Stimulated activated CD8-positive, alpha-beta memory T cell treated with anti-CD3 and anti-CD28 coated beads, Interleukin-15, amount 100 ng/mL, for 1 hour (primary cell): ENCODE results near the gene SLC24A3.

Source experiments
- DNase-seq: peaks from one replicate; pipeline ENCODE4 v3.0.0-alpha.2; 2020; ENCODE audit warnings: low read depth

The SLC24A3 gene

DNA sequence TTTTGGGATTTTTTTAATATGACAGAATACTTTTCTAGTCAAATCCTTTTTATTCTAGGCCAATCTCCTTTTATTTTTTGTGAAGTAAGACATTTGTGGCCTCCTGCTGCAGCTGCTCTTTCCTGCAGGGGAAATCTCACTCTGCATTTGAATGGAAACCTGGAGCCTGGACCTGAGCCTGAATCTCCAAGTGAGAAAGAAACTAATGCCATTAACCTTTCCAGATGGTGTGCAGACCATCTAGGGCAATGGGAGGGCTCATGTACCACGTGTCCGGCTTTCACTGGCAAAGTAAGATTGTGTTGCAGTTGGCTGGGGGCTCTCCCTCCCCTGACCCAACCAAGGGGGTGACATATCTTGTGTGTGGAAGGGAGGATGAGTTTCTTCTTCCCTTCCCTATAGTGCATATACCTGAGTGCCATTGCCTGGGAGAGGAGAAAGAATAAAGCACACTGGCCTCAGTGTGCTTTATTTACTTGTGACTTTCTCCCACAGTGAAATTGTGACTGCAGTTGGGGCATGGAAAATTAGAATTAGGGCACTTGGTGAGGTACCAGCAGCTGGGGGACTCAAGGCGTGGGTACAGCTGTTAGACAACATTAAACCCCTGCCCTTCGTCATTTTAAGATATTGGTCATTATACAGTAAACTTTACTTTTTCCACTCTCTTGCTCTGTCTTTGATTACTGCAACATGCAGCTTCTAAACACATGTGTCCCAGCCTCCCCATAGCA is 385.8 kb downstream of the SLC24A3 start:
- no peak for DNase-seq

DNA sequence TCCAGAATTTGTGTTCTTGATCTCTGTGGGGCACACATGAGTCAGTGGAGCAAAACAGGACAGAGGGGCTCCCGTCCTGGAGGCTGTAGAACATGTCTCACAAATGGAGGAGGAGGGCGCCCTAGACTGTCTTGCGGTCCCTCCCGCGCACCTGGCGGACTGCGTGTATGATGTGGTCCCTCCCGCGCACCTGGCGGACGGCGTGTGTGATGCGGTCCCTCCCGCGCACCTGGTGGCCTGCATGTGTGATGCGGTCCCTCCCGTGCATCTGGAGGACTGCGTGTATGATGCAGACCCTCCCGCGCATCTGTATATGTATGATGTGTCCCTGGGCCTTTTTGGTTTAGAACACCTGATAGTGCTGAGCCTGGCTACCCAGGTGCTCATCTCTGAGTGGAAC is 386.8 kb downstream of the SLC24A3 start:
- DNase-seq, result no peak

DNA sequence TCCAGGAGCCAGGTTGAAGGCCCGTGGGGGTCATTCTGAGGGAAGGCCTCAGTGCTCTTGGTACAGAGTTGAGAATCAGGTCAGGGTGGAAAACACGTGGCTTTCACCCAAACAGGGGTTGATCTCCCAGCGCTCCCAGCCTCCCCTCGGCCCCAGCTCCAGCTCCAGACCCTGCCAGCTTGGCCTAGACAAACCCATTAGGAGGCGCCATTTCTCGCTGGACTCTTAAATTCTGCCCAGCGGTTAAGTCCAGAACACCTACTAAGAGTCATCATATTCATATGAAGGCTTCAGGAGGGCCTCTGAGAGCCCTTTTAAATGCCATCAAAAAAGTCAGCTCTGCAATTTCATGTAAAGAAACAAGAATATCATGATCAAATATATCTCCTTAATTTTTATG is 387.6 kb downstream of the SLC24A3 start:
- DNase-seq, result no peak

DNA sequence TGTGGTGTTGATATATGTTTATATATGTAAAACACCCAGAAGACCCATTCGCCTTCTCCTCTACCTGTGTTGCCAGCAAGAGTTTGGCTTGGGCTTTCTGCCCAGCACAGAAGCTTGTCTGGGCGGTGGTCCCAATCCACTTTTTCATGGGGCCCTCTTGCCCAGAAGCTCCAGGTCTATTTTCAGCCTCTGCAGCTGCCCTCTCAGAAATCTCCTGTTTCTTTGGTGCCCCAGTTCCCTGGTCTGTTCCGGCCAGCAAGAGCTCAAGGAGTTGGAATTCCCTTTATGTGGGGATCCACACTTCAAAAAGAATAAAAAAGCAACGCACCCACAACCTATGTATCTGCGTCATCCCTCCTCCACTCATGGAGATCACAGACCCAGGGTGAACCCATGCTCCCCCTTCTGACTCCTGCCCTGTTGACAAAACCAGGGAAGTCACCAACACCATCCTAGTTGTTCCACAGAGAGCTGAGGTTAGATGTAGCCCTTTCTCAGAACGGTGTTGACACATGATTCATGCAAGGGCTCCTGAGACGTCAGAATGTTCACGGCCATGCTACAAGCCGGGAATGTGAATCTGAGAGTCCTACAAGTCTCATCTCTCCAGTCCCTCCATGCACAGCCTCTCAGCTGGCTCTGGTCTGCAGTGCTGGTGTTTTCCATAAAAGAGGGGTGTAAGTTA is 388.8 kb downstream of the SLC24A3 start:
- DNase-seq, result no peak

DNA sequence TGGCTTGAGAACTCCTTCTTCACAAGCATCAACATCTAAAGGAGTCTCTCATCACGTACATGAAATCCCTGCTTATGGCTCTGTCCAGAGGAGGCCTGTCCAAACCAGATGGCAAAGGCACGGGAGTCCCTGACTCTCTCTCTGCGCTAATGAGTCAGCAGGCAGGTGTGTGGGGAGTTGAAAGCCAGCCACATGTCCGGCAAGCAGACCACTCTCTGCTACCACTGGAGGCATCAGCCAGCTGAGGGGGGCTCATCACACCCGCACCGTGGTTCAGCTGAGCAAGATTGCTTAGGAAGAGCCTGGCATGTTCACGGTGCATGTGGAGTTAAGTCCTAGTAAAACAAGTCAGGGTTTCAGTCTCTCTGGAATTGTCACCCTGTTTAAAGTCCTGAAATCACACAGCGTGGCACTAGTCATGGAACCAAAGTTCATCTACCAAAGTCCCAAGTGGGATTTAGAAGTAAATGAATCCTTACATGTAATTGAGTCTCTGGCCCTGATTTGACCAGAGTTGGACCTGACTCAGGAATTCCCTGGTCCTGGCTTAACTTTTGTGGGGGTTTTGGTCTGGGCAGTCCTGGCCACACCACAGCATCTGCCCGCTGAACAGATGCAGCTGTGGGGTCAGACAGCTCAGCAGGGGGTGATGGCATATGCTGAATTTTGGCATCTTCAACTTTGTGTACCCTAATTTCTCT is 390.4 kb downstream of the SLC24A3 start:
- DNase-seq, result no peak

DNA sequence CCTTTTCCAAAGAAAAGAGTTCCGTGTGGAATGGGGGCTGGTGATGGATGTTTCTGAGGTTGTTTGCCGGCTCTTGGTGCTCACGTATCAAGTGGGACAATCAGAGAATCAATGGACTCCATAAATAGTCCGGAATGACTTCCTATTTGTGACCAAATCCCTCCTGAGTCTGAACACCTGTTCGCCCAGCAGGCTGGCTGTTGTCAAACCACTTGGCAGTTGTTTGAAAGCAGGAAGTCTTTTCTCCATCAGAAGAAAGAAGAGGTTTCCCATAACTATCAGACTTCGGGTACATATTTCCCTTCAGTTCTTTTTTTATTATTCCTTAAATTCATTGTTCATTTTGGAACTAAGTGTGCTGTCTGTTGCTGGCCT is 390.9 kb downstream of the SLC24A3 start:
- DNase-seq, result no peak

DNA sequence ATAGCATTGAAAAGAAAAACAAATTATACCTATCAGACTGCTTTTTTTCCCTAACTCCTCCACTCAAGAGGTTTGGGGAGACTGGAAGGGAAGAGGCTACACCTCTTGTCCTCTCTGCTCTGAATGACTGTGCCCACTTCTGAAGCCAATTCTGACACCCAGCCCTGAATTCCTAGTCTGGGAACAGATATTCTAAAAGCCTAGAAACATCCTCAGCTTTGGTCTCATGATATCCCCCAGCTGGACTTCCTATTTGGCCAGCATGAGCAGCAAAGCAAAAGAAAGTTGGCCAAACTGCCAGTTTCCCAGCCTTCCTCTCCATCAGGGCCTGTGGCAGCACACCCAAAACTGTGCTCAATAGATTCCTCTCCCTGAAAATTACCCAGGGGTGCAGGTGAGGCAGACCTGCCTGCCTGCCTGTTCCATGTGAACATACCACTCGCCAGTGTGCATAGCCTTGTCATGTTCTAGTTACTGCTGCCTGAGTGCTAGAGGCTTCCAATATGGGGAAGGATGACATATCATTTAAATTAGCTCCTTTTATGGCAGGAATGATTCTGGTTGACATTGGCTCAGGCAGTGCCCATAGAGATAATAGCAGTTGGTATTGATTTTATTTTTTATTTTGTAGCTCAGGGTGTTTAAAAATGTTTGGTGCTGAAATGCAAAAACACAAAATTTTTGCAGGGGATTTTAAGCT is 393.5 kb downstream of the SLC24A3 start:
- DNase-seq, result no peak

DNA sequence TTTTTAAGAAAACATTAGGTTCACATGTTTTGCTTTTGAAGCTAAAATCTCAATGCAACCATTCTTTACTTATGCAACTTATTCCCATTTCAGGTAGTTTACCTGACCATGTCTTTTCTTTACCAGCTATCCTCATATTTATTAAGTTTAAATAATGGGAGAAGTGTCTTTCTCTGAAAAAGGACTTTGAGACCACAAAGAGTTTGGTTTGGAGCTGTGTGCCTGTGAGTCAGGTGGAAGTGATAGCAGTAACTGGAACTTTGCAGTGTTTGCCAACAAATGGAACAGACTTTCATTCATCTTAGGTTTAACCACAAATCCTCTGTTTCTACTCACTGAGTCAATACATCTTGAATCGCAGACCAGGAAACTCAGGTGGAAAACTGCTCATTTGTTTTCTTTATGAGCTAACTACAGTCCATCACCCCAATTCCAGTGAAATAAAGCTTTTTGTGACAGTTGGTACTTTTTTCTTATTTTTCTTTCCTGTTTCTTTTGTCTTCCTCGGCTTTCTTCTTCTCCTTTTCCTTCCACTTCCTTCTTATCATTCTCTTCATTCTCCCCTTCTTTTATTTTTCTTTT is 397.3 kb downstream of the SLC24A3 start:
- no peak for DNase-seq

DNA sequence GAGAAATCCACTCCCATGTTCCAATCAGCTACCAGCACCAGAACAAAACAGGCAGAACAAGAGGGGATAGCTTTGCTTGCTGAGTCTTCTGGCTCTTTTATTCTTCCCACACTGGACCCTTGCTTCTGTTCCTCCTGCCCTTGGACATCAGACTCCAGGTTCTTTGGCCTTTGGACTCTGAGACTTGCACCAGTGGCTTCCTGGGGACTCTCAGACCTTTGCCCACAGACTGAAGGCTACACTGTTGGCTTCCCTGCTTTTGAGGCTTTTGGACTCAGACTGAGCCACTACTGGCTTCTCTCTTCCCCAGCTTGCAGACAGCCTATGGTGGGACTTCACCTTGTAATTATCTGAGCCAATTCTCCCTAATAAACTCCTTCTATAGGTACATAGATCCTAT is 403.2 kb downstream of the SLC24A3 start:
- no peak for DNase-seq

DNA sequence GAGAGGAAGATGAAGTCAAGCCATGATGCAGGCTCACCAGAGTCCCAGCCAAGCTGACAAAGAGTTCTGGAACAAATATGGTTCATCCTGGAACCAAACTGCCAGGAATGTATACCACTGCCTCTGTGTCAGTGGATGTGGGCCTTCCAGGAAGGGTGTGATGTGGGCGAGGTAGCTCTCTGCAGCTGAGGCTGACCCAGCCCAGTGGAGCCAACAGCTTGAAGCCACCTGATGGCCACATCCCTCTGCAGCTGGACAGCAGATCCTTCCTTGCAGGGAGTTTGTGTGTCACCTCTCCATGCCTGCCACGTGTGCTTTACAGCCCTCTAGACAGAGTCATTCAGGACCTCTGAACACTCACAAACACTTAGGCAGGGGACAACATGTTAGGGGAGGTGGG is 403.6 kb downstream of the SLC24A3 start:
- no peak for DNase-seq

DNA sequence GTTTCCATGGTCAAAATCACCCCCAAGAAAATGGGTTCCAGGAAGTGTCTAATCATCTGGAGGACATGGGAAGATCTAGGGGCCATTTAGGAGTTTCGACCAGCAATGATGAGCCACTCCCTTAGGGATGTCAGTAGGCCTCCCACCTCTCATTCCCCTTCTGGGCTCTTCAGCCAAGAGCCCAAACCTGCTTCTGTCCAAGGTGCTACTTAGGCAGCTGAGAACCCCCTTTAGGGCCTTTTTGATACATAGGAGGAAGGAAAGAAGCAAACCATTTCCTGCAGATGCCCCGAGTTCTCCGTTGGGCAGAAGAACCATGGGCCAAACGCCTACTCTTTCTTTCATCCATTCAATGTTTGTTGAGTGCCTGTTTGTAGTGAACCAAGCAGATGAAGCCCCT is 404.2 kb downstream of the SLC24A3 start:
- DNase-seq, result no peak

DNA sequence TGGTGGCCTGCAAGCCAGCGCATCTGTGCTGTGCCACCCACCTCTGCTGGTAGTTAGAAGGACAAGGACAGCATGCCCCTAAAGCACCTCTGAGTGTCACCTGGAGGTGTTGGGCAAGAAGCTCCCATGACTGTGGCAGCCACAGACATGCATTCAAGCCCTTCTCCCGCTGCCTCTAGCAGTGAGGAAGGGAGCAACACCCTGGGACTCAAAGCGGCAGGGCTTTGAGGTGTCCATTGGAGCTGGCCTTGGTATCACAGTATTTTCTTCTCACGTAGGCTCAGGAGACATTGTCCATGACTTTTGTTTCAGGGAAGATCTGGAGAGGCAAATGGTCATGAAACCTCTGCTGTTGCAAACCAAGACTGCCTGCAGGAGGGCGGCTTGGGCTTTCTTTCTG is 404.8 kb downstream of the SLC24A3 start:
- no peak for DNase-seq

DNA sequence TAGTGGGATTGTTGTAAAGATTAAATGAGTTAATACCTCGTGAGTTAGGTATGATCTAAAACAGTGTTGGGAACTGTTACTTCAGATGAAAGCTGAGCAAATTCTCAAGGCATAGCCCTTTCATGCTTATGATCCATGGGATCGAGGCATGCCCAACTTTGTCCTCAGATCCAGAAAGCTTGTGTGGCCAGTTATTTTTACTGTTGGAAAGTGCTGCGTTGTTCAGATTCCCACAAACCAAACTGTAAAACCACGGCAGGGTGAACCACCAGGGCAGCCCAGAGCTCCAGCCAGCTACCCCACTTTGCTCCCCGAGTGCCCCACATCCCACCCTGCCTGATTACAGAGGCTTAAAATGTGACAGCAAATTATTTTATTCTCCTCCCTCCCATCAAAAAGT is 406.3 kb downstream of the SLC24A3 start:
- DNase-seq, result no peak

DNA sequence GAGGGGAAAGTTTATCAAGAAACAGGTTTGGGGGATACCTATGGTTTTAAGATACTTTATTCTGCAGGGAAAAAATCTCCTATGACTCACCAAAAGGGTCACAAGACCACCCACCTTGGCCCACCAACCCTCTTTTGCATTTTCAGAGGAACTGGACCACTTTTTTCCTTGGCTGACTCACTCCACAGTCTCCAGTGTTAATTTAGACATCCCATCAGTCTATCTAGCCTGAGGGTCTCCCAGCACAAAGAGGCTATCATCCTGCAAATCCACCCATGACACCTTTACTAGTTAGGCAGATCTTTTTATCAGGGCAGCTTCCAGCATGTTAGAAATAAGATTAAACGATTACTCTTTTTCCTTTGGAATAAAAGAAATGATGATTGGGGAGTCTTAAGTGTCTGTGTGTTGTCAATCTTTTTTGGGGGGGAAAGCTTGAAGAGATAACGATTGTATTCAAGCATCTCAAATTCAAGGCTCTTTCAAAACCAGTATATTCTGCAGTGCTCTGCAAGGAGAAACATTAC is 407.5 kb downstream of the SLC24A3 start:
- DNase-seq, result no peak

DNA sequence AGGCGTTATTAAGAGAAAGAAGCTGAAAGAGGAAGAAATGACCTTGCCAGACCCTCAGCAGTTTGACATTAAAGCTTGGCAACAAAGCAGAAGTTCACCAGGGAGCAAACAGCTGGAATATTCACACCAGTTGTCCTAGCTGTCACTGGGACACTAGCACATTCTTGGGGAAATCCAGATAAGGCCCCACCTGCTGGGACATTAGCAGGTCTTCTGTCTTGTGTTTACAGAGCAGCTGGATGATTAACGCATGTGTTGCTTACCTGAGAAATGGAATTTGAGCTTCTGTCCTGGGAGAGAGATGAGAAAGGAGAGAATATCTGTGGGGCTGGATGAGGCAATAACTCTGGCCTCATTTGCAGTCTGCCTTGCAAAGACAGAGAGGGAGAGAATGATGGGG is 408.0 kb downstream of the SLC24A3 start:
- DNase-seq, result no peak

DNA sequence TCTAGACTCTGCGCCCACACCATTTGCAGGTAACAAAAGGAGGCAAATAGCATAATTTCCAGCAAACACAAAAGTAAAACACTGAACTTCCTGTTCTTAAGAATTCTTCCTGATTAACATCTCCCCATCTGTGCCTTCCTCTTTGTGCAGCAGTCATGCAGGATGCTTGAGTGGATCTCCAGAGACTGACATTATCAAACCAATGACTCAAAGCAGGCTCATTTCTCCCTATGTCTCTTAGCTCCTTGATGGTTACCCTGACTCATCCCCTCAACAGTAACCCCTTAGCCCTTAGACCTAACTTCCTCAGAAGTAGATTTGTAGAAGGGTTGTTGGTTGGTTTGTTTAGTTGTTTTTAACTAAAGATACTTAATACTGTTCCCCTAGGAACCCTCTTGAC is 408.6 kb downstream of the SLC24A3 start:
- no peak for DNase-seq

DNA sequence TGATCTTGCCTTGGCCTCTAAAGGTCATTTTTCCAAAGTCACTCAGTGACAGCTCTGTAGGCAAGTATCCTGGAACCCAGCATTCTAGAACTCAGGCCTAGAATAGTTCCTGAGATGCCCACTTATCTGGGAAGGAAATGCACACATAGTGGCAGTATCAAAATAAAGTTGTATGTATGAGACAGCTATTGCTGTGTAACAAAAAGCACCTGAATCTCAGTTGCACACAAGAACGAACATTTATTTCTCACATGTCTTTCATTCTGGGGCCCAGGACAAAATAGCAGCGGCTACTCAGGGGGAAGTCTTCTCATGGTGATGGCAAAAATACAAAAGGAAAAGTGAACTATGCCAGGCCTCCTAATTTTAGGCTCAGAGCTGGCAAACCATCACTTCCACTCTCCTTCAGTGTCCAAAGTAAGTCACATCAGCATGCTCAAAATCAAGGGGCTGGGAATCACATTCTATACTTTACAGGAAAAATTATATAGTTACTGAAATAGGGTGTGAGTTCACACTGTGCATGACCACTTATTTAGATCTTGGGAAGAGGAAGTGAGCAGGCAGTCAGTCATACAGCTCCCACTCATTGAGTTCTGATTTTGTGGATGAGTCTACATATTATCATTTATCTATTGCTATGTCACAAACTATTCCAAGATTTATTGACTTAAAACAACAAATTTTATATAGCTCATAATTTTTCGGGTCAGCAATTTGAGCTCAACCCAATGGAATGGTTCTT is 412.0 kb downstream of the SLC24A3 start:
- no peak for DNase-seq

DNA sequence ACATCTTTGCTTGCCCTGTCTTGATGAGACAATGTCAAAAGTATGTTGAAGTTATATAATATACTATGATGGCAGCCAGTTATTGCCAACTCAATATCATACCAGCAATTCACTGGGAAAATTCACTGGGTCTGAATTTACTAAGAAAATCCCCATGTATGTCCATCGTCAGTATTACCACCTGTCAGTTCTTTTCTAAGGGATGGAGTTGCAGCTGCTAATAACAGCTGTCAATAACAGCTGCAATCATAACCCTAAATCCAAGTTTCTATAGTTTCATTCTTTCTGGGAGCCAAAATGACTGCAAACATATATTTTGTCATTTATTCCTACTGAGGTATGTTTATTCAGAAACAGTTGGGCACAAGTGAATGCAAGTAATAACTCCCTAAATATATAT is 413.0 kb downstream of the SLC24A3 start:
- DNase-seq, result no peak

DNA sequence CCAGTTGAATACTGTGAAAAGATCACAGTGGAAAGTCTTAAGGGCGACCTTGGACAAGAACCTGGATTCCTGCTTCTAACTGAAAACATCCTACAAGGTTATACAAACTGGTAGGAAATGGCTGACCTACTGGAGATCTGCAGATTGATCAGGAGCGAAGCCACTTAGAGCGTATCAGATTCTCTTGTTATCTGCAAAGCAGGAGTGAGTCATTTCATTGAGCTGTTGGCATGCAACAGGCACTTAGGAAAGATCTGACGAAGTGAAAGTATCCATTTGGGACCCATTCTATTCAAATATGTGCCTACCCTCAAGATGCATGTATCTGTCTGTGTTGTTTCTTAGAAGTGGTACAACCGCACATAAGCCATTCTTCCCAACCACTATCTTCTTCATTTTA is 414.5 kb downstream of the SLC24A3 start:
- no peak for DNase-seq

DNA sequence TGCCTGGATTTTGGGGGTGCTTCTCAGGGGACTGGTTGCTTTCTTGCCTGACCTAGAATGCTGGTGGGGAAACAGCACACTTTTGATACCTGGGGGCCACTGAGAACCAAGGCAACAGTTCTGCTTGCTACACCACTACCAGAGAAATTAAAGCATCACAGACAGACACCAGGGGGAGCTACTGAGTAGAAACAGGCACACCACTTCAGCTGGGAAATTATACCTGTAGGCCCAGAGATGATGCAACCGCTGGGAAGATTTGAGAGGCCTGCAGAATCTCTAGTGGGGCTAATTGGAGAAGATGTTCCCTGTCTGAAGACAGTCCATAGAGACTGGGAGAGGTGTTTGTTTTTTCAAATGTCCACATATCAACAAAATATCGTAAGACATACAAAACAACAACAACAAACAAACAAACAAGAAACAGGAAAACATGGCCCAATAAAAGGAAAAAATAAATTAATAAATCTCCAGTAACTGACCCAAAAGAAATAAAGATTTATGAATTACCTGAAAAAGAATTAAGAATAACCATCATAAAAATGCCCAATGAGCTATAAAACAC is 416.2 kb downstream of the SLC24A3 start:
- DNase-seq, result no peak

DNA sequence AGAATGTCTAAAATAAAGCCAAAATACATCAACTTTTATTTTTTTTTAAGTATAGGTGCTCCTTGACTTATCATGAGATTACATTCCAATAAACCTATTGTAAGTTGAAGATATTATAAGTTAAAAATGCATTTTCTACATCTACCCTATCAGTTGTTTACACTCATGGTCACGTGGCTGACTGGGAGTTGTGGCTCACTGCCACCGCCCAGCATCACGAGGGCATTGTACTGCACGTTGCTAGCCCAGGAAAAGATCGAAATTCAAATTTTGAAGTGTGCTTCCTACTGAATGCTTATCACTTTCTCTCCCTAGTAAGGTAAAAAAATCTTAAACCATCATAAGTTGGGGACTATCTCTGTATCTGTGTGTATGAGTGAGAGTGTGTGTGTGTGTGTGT is 419.0 kb downstream of the SLC24A3 start:
- DNase-seq, result no peak
